HG03460 (cell line): ENCODE results near the gene SLCO2B1.

Experiments
- ATAC-seq: cut with Tn5 transposase; IDR thresholded peaks from one replicate; pipeline ENCODE4 v1.9.1; 2021; ENCODE audit not compliant: unreplicated experiment

Gene SLCO2B1

DNA sequence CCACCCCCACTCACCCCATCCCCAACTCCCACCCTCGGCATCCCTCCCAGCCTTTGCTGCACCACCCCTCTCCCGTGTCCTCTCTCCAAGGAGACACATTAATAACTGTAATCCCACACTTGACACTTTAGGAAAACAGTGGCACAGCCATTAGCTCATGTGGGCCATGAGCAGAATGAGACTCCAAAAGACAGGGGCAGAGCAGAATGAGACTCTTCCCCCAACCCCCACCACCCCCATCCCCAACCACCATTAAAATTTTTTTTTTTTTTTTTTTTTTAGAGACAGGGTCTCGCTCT lies 6.2 kb upstream of the SLCO2B1 start:
- no peak for ATAC-seq

- ATAC-seq = no peak
These were observed 5.5 kb upstream of the SLCO2B1 start for GRCh38 chr11:75145196-75145971.

DNA sequence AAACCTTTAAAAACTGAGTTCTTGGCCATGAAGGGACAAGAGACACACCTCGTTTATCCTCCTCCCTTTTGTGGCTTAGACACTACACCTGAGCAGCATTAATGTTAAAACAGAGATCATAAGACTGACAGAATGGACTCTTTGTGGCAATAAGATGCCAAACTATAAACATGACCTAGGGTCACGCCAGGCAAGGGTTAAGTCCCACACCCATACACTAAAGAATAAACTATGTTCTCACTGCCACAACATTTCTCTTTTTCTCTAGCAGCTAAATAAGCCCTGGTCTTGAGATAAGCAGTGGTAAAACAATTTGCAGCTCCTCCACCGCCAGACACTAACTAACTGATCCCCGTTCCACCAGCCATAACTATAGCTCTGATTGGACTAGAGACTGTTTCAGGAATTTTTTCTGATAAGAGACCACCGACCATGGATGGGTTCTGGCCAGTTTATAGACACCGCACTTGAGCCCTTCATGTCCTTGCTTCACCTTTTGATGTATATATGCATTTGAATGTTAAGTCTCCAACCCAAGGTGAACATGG lies 4.9 kb upstream of the SLCO2B1 start:
- ATAC-seq = no peak

DNA sequence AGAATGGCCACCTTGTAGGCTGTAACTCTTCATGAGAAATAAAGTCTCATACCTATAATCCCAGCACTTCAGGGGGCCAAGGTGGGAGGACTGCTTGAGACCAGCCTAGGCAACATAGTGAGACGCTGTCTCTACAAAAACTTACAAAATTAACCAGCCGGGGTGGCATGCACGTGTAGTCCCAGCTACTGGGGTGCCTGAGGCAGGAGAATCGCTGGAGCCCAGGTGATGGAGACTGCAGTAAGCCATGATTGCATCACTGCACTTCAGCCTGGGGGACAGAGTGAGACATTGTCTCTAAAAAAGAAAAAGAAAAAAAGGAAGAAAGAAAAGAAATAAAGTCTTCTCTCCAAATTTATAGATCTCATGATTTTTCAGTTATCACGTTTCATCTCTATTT lies 4.2 kb upstream of the SLCO2B1 start:
- no peak for ATAC-seq

GRCh38 chr11:75147191-75147874 lies 3.6 kb upstream of the SLCO2B1 start:
- no peak for ATAC-seq

GRCh38 chr11:75147875-75148263 lies 3.0 kb upstream of the SLCO2B1 start:
- ATAC-seq = no peak

DNA sequence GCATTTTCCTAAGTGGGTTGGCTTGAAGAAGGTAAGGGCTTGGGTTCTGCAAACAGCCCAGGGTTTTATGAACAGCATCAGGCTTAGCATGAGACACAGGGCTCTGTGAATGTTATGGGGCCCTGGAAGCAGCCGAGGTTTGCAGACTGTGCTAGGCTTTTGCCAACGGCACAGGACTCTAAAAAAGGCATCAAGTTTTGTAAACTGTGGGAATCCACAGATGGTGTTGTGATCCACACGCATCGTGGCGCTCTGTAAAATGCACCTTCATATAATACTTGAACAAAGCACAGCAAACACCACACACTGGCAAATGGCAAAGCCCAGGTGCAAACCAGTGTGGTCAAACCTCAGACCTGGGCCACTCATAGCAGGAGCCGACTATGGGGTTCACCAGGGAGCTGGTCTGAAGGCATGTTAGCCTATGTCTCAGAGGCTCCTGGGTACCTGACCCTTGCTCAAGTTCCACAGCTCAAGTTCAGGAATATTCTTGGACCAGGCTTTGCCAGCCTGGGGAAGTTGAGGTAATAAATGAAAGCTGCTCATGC lies 2.4 kb upstream of the SLCO2B1 start:
- ATAC-seq = no peak

DNA sequence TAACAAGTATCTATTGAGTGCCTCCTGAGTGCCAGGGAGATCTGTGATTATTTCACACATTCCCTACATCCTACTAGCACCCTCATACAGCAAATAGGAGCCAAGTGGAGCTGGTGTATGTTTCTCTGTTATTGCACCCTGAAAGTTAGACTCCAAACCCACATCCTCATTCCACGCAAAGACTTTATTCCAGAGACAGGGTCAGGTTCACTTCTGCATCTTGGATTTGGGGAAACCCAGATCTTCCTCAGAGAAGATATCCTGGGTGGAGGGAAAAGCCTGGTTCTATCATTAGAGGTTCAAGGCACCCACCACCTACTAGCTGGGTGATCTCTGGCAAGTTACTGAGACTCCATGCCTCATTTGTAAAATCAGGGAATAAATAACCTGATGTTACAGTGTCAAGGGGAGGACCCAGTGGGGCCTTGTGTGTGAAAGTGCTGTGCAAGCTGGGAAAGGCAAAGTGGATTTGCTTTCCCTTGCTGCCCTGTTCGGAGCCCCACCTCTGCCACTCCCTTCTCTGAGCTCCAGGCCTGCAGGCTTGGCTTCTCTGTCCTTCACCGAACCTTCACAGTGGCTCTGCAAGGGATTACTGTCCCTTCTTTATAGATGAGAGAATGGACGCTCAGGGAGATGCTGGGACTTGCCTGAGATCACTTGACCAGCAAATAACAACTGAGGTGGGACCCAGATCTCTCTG lies 991 bp upstream of the SLCO2B1 start:
- ATAC-seq = no peak

- ATAC-seq = no peak
These were observed 590 bp downstream of the SLCO2B1 start for GRCh38 chr11:75151346-75152047.

DNA sequence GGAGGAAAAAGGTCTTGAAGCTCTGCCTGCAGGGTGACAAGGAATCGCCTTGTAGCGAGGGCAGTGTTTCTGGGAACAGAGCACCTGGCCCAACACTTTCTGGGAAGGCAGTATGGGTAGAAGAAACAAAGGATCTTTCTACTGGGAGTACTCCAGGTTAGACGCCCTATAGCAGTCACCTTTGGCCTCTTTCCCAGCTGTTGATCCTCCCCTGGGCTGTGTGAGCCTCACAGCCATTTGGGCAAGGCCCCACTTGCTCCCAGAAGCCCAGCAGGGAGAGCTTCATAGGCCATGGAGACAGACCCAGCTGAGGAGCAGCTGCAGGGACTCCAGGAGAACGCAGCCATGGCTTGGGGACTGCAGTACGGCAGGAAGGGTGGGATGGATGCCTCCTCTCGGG lies 1.2 kb downstream of the SLCO2B1 start:
- ATAC-seq = no peak

DNA sequence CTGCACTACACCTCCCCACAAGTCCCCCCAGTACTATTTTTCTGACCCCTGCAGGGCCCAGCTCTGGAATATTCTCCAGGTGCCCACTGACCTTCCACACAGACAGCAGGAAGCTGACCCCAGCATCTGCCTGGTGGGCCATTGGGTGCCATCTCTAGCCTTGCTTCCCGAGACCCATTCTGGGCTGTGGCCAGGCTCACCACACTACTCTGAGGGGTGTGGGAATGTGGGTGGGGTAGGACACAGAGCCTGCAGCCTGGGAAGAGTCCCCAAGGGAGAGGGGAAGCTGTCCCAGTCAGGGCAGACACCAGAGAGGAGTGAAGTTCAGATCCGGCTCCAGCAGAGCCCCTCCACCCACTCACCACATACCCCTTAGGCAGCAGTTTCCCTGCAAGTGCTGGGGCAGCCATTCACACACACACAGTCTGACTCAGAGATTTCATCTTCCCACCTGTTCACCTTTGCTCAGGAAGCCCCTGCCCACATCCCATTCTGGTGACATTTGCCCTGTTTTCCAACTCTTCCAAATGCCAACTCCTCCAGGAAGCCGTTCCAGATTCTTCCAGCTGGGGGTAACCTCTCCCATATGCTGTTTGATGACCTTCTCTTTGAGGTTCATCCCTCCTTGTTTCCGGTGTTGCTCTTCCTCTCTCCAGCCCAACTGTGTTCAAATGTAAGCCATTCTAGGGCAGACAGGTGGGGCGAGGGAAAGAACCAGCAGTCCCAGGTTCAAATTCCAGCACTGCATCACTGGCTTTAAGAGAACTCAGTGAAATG lies 1.9 kb downstream of the SLCO2B1 start:
- no peak for ATAC-seq

GRCh38 chr11:75154646-75155569 lies 4.0 kb downstream of the SLCO2B1 start:
- no peak for ATAC-seq

GRCh38 chr11:75155570-75156422 lies 4.9 kb downstream of the SLCO2B1 start:
- ATAC-seq = no peak

DNA sequence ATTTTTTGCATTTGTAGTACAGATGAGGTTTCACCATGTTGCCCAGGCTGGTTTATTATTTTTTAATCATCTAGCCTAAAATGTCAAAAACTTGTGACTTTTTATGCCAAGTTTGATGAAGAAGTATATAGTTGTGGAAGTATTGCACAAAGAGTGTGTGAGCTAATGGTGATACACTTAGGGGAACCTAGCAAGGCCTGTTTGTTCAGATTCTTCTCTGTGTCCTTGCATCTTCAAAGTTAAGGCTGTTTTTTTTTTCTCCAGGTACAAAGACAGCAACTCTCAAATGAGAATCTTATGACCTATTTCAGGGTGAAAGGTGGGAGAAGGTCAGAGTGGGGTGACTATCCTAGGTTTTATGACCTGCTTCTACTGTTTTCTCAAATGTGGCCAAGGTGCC lies 7.3 kb downstream of the SLCO2B1 start:
- ATAC-seq = no peak

DNA sequence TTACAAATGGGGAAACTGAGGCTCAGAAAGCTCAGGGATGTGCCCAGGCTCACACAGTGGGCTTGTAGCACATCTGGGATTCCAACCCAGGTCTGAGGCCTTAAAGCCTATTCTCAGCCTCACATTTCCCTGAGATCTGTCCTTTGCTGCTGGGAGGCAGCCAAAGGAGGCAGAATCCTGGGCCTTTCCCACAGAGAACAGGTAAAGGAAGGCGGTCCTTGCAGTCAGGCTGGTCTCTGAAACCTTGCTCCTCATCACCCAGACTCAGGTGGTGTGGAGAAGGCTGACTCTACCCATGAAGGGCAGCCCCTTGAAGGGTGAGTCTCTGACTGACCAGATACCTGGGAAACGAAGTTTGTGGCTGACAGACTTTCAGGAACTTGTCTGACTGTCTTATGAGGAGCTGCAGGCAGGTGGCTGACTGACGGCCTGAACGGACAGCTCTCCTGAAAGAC lies 7.8 kb downstream of the SLCO2B1 start:
- ATAC-seq = no peak

DNA sequence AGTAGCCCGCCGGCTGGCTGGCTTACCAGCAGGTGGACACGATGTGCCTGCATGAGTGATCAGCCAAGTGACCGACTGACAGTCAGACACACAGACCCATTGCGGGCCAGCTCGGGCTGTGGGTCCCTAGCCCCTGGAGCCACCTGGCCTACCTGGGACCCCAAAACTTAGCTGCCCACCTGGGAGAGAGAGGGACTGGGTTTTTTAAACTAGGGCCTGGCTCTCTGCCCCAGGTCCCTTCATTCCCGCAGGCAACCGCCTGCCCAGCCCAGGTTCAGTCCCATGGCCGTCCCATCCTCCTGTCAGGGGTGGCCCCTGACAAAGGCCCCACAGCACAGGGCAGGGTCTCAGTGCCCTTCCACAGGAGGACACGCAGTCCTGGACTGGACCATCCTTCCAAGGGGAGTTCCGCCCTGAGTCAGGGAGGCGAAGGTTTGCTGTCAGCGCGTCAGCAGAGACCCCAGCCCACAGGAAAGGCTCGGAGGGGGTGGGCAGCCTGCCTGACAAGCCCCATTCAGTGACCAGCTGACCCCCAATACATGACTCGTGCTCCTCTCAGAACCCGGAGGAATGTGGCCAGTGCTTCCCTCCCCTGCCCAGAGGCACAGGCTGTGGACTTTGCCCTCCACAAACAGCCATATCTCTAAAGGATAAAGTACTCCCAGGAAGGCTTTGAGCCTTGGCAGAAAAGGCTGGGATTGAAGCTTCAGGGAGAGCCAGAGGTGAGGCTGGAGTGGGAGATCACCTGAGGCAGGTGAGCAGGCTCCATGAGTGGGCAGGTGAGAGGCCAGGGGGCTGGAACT lies 8.4 kb downstream of the SLCO2B1 start:
- ATAC-seq = no peak

- no peak for ATAC-seq
These were observed 9.4 kb downstream of the SLCO2B1 start for GRCh38 chr11:75160220-75160757.
